GM21529 (cell line): ENCODE data around the gene LYSMD2.

Source experiments
- ATAC-seq: cut with Tn5 transposase; IDR thresholded peaks from one replicate; pipeline ENCODE4 v1.9.1; 2021; ENCODE audit not compliant: unreplicated experiment

Gene LYSMD2

GRCh38 chr15:51752888-51753287 lies 15.4 kb upstream of the LYSMD2 start:
- no peak for ATAC-seq

- ATAC-seq: peak; percentile 43
These were observed 14.5 kb upstream of the LYSMD2 start for GRCh38 chr15:51751697-51752683.

GRCh38 chr15:51750792-51751696 lies 13.6 kb upstream of the LYSMD2 start, which contains the start of gene TMOD2:
TMOD2 (plus strand) TSS chr15:51751597; CDS start chr15:51766442, 14,845 bp downstream.
- ATAC-seq: peak; percentile 74

- ATAC-seq: no peak
These were observed 12.7 kb upstream of the LYSMD2 start for GRCh38 chr15:51750186-51750585.

DNA sequence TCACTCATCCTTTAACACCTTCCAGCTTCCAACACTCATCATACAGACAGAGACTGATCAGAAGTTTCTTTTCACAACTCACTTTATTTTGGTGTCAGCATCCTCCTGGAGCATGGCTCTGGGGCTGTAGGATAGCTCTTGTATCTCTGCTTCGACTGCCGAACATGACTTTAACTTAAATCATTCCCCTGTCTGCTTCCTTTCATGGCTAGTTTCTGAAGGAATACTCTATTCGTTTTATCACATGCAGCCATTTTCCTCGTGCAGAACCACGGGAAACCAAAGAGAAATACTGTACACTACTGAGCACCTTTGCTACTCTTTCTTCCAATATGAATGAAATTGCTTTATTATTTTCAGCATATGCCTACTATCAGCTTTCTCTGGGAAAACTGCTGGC lies 11.9 kb upstream of the LYSMD2 start:
- ATAC-seq: no peak

DNA sequence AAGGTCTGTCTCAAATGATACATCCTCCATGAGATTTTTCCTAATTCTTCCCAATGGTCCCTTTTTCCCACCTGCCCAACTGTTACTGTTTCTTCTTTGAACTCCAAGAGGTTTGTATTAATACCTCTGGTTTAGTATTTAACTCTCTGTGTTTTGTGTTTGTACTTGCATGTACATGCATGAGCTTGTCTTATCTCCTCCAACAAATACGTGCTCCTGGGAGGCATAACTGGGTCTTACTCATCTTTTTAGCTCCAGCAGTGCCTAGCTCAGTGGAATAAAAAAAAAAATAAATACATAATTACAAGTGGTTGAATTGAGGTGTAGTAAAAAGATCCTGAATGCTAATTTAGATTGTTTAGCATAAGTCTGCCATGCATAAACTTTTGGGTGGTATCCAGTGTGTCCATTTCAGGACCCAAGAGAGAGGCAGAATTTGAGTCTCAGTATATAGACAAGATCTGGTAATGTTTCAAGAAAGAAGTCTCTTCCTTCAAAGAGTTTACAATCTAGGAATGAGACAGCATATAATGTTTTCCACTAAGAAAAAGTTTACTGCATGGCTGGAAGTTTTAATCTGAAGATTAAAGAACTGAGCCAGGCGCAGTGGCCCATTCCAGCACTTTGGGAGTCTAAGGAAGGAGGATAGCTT lies 1.7 kb upstream of the LYSMD2 start:
- ATAC-seq: no peak

GRCh38 chr15:51738553-51738952 lies 1.1 kb upstream of the LYSMD2 start:
- no peak for ATAC-seq

GRCh38 chr15:51736751-51737521 lies 519 bp downstream of the LYSMD2 start:
- peak; percentile 30 for ATAC-seq

DNA sequence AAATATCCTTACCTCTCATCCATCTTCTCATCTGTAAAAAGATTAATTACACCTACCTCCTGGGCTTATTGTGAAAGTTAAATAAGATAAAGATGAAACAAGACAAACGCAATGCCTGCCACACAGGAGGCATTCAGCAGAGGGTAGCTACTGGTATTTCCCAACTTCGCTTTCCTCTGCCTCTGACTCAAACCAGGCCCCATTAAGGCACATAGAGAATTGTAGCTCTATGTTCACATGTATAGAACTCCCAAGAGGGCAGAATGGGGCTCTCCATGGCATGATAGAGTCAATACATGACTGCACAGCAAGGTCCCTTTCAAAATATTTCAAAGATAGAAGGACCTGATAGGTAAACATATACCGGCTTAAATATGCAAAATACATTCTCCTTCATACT lies 1.4 kb downstream of the LYSMD2 start:
- peak; percentile 24 for ATAC-seq

DNA sequence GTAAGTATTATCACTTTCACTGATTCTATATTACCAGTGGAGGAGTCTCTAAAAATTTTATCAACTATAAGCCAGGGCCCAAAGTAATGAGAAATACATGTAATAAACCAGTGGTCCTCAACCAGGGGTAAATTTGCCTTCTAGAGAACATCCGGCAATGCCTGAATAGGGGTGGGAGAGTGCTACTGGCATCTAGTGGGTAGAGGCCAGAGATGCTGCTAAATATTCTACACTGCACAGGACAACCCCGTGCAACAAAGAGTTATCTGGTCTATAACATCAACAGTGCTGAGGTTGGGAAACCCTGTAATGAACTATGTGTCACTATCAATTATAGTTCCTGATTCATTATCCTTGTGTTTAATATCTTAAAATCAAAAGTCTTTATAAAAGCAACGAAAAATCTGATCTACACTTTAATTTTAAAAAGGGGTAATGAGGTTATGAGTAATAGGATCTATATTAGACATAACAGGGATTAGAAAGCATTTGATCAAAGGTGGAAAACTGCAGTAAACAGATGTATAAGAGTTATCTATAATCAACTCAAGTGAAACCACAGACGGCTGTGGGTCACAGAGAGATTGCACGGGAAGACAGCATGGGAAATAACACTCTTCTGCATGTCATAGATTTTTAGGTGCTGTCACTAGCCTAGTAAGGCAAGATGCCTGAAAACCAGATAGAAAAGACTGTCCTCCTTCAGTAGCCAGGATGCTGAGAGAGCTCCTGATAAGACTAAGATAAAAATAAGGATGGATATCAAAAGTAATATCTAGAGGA lies 2.0 kb downstream of the LYSMD2 start:
- ATAC-seq: no peak

DNA sequence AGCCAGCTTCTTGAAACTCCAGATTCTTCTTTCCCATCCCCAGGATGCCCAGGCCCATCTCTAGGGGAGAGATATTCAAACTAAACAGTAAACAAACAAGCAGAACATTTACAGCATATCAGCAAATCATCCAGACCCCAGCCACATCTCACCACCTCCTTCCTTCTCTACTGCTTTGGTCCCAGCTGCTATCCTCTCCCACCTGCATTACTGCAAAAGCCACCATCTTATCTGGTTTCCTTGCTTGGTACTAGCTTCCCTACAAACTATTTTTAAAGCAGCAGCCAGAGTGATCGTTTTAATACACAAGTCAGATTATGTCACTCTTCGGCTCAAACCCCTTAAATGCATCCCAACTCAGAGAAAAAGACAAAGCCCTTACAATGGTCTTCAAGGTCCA lies 4.8 kb downstream of the LYSMD2 start:
- ATAC-seq: no peak

- peak; percentile 56 for ATAC-seq
These were observed 5.7 kb downstream of the LYSMD2 start for GRCh38 chr15:51731549-51732267.

DNA sequence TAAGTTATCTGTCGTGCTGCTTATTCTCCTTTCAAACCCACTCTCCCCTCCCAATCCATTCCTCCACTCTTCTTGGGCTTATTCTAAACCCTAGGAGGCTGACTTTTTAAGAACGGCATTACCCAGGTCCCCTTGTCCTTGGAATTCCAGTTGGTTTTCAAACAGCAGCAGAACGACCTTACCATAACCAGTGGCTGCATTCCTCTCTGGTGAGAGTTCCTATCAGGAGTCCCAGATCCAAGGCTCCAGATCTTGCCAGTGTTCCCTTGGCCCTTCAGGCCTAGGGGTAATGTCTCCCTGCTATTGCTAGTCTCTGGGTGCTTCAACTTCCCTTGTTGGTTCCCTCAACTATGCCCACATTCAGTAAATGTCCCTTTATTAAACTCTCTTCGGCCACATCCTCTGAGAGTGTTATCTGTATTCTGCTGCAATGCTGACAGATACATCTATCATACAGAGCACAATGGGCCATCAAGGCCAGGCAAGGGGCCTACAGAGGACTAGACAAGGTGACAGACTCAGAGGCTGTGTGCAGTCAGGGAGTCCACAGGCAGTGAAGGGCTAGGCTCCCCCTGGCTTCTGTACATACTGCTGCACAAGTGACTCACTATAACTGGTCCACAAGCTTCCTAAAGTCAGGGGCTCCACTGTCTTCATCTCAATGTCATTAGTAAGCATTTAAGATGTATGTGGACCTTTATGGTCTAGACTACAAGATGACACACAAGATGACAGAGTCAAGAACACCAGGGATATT lies 10.1 kb downstream of the LYSMD2 start:
- ATAC-seq: no peak

- ATAC-seq: peak; percentile 82
These were observed 11.0 kb downstream of the LYSMD2 start for GRCh38 chr15:51726302-51727073.

DNA sequence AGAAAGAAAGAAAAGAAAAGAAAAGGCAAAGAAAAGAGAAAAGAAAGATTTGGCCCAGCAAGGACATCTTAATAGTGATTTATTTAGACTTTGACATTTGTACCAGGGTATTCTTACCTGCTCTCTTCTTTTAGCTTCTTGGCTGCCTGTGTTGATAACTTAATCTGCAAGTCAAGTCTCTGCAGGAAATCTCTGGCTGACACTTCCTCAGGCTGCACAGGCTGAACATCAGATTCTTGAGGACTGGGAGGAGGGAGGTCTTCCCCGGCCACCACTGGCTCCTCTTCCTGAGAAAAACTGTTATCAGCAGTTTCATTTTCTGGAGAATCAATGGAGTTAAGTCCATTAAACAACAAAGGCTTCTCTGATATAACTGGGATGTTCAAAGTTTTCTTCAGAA lies 12.8 kb downstream of the LYSMD2 start:
- ATAC-seq: no peak

DNA sequence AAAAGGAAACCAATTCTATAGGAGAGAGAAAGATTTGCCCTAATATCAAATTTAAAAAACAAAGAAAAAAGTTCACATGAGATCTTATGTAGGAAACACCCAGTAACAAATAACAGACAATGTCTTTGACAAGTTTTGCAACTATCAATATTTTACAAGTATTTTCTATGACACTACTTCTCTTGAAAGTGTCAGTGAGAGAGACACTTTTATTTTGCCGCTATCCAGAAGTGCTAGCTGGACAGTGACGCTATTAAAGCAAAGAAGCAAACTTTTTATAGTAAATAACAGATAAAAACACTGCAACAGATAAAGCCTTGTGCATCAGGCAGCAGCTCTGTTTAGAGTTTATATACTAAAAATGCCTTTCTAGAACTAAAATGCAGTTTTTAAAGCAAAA lies 13.3 kb downstream of the LYSMD2 start:
- ATAC-seq: no peak

DNA sequence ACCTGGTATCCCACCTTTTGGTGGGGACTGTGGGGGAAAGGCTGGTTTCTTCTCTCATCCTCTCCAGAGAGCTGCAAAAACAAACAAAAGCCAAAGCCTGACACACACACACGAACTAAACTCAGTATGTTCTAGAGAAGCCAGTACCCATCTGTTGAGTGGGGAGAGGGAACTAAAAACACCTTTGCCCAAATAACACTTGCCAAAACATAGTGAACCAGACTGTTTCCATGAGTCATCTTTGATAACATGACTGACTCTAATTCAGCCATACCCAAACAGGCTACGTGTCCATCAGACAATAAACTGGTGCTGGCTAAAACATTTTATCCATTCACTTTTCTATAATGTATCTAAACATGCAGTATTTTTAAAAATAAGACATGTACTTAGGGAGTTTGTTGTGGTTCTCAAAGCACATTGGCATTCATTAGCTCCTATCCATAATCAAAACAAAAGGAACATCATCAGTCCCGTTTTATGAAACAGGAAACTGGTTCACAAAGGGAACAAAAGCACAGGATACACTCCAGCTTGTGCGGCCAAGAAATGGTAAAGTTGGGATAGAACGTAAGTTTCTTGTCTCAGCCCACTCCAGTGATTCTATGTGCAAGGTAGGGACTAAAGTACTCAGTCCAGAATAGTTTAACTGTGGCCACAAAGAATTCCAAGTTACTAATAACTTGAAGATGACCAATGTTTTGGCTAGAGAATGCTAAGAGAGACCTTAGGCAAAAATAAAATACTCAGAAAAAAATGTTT lies 16.1 kb downstream of the LYSMD2 start:
- no peak for ATAC-seq
